A549 (cell line): Measurements from ENCODE around the gene ESYT2.

Experiments used
- CHD2 ChIP-seq: fragments of 150-350 bp; IDR thresholded peaks from 2 replicates; pipeline ENCODE4 v1.6.1; 2014; ENCODE audit warnings: low read length; ENCODE audit not compliant: partially characterized antibody
- EP300 ChIP-seq, 2 experiments: fragments of >200 bp; sonication (Bioruptor Twin); formaldehyde crosslinking; IDR thresholded peaks; 2 replicates in 1 of 2; 3 replicates in 1 of 2; pipeline ENCODE4 v1.6.1; 2016 to 2017
- MAZ ChIP-seq: fragments of 150-350 bp; IDR thresholded peaks from 2 replicates; pipeline ENCODE4 v1.6.1; 2014; ENCODE audit warnings: antibody characterized with exemption, low read depth, low read length, borderline replicate concordance
- MYC ChIP-seq: IDR thresholded peaks from 2 replicates; pipeline ENCODE4 v1.6.1; 2012; ENCODE audit warnings: mild to moderate bottlenecking, inconsistent platforms, low read length, improper control_type of control experiment, borderline replicate concordance
- NR3C1 ChIP-seq: fragments of >200 bp; sonication (Bioruptor Twin); formaldehyde crosslinking; IDR thresholded peaks from 3 replicates; pipeline ENCODE4 v1.6.1; 2017
- POLR2A ChIP-seq: IDR thresholded peaks from 2 replicates; pipeline ENCODE4 v1.6.1; 2012; ENCODE audit warnings: mild to moderate bottlenecking, low read length
- RAD21 ChIP-seq, 2 experiments: fragments of >200 bp in 1 of 2; sonication (Bioruptor Twin) in 1 of 2; formaldehyde crosslinking in 1 of 2; IDR thresholded peaks in 1 of 2; conservative IDR thresholded peaks in 1 of 2; 2 replicates in 1 of 2; 3 replicates in 1 of 2; pipeline ENCODE4 v1.6.1; 2012 to 2018; ENCODE audit warnings: inconsistent platforms in 1 of 2
- SMC3 ChIP-seq: fragments of >200 bp; sonication (Bioruptor Twin); formaldehyde crosslinking; IDR thresholded peaks from 3 replicates; pipeline ENCODE4 v1.6.1; 2018; ENCODE audit warnings: inconsistent platforms
- TF ChIP-seq, protein P1 (sequence below): IDR thresholded peaks from 2 replicates; pipeline ENCODE4 v1.6.1; 2012
- TF ChIP-seq, protein P2 (sequence below): fragments of >200 bp; sonication (Bioruptor Twin); formaldehyde crosslinking; IDR thresholded peaks from 3 replicates; pipeline ENCODE4 v1.5.1; 2016
- TF ChIP-seq, protein P3 (sequence below): fragments of 150-350 bp; IDR thresholded peaks from 2 replicates; pipeline ENCODE4 v1.6.1; 2014; ENCODE audit warnings: low read depth, mild to moderate bottlenecking, low read length
- TF ChIP-seq, protein P4 (sequence below): fragments of 200-600 bp; sonication (generic); IDR thresholded peaks from 2 replicates; pipeline ENCODE4 v1.6.1; 2016; ENCODE audit warnings: antibody characterized with exemption, mild to moderate bottlenecking, moderate library complexity
- TF ChIP-seq, protein P5 (sequence below): fragments of 450-650 bp; IDR thresholded peaks from 2 replicates; pipeline ENCODE4 v1.6.1; 2014; ENCODE audit warnings: antibody characterized with exemption

DNA sequence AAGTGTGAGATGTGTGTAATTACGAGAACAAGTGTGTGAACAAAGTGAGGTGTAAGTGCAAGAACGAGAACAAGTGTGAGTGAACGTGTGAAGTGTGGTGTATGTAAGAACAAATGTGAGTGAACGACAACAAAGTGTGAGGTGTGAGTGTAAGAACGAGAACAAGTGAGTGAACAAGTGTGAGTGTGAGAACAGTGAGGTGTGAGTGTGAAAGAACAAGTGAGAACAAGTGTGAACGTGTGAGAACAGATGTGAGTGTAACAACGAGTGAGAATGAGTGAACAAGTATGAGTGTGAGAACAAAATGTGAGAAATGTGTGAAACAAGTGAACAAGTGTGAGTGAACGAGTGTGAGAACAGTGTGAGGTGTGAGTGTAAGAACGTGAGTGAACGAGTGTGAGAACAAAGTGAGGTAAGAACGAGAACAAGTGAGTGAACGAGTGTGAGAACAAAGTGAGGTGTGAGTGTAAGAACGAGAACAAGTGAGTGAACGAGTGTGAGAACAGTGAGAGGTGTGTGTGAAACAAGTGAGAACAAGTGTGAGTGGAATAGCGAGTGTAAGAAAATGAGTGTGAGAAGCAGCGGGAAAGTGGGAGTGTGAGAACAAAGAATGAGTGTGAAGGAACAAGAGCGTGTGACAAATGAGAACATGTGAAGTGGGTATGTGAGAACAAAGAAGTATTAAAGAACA, 47.2 kb downstream of the ESYT2 start:
- TF ChIP-seq RAD21 (conservative IDR thresholded peaks at IDR 0.05 in 1 of 2, IDR thresholded peaks at IDR 0.05 in 1 of 2) (no peak), EP300 (IDR thresholded peaks at IDR 0.05) (no peak), MAZ (no peak), CHD2 (no peak), POLR2A (no peak), SMC3 (no peak), NR3C1 (no peak), MYC (no peak)
- TF ChIP-seq, protein P1, sequence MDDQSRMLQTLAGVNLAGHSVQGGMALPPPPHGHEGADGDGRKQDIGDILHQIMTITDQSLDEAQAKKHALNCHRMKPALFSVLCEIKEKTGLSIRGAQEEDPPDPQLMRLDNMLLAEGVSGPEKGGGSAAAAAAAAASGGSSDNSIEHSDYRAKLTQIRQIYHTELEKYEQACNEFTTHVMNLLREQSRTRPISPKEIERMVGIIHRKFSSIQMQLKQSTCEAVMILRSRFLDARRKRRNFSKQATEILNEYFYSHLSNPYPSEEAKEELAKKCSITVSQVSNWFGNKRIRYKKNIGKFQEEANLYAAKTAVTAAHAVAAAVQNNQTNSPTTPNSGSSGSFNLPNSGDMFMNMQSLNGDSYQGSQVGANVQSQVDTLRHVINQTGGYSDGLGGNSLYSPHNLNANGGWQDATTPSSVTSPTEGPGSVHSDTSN: no peak
- TF ChIP-seq, protein P2, sequence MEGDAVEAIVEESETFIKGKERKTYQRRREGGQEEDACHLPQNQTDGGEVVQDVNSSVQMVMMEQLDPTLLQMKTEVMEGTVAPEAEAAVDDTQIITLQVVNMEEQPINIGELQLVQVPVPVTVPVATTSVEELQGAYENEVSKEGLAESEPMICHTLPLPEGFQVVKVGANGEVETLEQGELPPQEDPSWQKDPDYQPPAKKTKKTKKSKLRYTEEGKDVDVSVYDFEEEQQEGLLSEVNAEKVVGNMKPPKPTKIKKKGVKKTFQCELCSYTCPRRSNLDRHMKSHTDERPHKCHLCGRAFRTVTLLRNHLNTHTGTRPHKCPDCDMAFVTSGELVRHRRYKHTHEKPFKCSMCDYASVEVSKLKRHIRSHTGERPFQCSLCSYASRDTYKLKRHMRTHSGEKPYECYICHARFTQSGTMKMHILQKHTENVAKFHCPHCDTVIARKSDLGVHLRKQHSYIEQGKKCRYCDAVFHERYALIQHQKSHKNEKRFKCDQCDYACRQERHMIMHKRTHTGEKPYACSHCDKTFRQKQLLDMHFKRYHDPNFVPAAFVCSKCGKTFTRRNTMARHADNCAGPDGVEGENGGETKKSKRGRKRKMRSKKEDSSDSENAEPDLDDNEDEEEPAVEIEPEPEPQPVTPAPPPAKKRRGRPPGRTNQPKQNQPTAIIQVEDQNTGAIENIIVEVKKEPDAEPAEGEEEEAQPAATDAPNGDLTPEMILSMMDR: no peak
- TF ChIP-seq, protein P3, sequence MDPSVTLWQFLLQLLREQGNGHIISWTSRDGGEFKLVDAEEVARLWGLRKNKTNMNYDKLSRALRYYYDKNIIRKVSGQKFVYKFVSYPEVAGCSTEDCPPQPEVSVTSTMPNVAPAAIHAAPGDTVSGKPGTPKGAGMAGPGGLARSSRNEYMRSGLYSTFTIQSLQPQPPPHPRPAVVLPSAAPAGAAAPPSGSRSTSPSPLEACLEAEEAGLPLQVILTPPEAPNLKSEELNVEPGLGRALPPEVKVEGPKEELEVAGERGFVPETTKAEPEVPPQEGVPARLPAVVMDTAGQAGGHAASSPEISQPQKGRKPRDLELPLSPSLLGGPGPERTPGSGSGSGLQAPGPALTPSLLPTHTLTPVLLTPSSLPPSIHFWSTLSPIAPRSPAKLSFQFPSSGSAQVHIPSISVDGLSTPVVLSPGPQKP: no peak
- TF ChIP-seq, protein P4, sequence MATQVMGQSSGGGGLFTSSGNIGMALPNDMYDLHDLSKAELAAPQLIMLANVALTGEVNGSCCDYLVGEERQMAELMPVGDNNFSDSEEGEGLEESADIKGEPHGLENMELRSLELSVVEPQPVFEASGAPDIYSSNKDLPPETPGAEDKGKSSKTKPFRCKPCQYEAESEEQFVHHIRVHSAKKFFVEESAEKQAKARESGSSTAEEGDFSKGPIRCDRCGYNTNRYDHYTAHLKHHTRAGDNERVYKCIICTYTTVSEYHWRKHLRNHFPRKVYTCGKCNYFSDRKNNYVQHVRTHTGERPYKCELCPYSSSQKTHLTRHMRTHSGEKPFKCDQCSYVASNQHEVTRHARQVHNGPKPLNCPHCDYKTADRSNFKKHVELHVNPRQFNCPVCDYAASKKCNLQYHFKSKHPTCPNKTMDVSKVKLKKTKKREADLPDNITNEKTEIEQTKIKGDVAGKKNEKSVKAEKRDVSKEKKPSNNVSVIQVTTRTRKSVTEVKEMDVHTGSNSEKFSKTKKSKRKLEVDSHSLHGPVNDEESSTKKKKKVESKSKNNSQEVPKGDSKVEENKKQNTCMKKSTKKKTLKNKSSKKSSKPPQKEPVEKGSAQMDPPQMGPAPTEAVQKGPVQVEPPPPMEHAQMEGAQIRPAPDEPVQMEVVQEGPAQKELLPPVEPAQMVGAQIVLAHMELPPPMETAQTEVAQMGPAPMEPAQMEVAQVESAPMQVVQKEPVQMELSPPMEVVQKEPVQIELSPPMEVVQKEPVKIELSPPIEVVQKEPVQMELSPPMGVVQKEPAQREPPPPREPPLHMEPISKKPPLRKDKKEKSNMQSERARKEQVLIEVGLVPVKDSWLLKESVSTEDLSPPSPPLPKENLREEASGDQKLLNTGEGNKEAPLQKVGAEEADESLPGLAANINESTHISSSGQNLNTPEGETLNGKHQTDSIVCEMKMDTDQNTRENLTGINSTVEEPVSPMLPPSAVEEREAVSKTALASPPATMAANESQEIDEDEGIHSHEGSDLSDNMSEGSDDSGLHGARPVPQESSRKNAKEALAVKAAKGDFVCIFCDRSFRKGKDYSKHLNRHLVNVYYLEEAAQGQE: no peak
- TF ChIP-seq, protein P5, sequence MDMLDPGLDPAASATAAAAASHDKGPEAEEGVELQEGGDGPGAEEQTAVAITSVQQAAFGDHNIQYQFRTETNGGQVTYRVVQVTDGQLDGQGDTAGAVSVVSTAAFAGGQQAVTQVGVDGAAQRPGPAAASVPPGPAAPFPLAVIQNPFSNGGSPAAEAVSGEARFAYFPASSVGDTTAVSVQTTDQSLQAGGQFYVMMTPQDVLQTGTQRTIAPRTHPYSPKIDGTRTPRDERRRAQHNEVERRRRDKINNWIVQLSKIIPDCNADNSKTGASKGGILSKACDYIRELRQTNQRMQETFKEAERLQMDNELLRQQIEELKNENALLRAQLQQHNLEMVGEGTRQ: no peak
